GM18867 (cell line): Measurements from ENCODE around the gene MRC2.

Experiments used
- ATAC-seq: cut with Tn5 transposase; IDR thresholded peaks from one replicate; pipeline ENCODE4 v1.9.1; 2021; ENCODE audit warnings: mild to moderate bottlenecking, moderate library complexity; ENCODE audit not compliant: unreplicated experiment

MRC2 gene

GRCh38 chr17:62631086-62631935, 3.8 kb downstream of the MRC2 start:
- no peak for ATAC-seq

DNA sequence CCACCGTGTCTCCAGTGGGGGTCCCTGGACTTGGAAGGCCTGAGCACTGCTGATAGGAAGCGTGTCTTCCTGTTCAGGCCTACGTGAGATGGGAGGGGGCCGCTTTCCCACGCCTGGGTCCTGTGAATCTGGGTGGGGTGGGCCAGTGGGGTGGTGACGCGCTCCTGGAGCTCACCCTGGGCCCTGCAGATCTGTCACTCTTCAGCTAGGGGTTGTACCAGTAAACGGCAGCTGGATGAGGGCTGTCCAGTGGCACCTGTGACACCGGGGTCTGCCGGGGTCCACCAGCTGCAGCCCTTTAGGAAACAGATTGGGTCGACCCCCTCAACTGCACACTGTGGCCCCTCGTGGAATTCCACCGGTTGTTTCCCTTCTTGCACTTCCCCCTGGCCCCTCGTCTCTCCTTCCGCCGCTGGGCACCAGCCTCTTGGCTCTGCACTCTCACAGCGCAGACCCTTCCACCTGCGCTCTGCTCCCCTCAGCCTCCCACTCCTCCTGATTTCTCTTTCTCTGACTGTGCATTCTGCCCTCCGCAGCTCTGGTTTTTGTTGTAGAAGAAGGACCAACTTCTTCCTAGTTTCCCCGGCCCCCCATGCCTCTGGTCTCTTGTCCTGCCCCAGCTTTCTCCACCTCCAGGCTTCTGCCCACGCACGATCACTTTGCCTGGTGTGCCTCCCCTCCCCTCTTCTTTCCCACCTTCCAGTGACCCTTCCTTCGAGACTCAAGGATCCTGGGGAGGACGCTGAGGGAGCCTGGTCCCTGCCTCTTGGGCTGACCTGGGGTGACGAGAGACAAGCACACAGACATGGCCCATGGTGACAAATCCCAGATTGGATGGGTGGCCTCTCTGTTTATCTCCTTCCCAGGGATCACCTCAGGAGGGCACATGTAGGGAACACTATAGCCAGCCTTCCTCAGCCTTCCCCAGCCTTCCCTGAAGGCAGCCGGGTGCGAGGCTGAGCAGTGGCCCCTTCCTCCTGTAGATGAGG, 4.8 kb downstream of the MRC2 start:
- ATAC-seq, result no peak

DNA sequence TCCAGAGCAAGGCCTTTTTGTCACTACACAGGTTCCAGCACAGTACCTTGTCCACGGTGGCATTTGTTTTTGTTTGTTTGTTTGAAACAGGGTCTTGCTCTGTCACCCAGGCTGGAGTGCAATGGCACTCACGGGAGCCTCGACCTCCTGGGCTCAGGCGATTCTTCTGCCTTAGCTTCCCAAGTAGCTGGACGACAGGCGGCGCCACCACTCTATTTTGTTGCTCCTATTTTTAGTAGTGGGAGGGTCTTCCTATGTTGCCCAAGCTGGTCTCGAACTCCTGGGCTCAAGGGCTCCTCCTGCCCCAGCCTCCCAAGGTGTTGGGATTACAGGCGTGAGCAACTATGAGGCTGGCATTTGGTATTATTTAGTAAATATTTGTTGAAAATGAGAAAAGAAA, 10.3 kb downstream of the MRC2 start:
- ATAC-seq, result no peak

- no peak for ATAC-seq
These were observed 13.7 kb downstream of the MRC2 start for GRCh38 chr17:62641153-62641552.

GRCh38 chr17:62641951-62642350, 14.5 kb downstream of the MRC2 start:
- ATAC-seq, result no peak

- ATAC-seq, result no peak
These were observed 16.0 kb downstream of the MRC2 start for GRCh38 chr17:62643496-62643895.

DNA sequence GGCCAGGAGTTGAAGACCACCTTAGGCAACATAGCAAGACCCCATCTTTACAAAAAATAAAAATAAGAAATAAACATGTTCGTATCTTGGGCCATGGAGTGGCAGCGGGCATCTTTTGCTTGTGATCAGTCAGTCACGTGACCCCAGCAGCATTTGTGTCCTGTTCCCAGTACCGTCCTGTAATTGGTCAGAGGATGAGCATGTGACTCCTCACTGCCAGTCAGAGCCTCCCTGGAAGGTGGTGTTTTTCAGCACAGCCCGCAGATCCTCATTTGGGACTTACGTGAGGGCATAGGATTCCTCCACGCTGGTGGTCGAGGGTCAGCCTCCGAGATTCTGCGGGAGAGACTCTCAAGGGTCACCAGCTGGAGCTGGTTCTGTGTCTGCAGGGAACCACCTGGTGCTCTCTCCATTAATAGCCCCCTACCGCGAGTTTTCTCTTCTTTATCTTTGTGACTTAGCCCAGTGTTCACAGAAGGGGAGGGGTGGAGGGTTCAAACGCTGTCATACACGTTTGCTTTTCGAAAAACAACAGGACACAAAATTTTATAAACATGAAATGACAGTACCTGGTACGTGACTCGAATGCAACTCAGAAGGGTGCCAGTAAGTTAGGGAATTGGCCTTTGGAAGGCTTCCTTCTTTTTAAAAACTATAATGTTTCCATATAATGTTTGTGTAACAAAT, 17.2 kb downstream of the MRC2 start:
- no peak for ATAC-seq

DNA sequence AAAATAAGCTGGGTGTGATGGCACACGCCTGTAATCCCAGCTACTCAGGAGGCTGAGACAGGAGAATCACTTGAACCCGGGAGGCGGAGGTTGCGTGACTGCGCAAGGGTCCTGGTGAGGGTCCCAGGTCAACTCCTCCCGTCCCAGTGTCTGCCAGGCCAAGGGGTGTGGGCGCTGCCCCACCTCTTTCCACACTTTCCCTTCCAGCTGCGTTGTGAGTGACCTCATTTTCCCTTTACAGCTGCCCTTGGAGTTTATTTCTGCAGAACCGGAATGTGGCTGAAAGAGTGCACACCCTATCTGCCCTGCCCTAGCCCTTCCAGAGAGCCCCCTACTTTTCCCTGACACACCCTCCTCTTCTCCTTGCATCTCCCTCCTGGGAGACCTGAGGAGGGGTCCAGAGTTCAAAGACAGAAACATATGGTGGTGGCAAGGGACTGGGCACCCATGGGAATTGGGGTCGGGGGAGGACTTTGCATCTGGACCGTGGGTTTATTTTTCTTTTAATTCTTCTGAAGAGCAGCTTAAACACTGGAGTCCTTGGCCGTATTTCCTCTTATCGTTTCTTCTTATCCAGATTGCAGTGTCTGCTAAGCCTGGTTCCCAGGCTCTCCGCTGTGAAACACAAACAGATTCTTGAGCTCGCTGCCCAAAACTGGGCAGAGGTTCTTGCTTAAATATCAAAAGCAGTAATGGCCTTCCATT, 20.9 kb downstream of the MRC2 start:
- ATAC-seq, result no peak

DNA sequence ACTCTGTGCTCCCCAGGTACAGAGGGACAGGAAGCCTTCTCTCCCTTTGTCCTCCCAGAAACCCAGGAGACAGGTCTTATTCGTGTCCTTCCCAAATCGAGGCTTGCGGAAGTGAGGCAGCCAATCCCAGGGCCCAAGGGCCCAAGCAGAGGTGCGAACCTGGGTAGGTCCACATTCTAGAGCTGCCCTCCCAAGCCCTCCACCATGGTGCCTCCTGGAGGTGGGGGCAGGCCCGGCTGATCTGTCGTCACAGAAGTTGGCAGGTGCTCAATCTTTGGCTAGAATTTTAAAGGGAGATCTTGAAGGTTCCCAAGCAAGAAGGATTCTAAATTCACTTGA, 21.5 kb downstream of the MRC2 start:
- no peak for ATAC-seq

DNA sequence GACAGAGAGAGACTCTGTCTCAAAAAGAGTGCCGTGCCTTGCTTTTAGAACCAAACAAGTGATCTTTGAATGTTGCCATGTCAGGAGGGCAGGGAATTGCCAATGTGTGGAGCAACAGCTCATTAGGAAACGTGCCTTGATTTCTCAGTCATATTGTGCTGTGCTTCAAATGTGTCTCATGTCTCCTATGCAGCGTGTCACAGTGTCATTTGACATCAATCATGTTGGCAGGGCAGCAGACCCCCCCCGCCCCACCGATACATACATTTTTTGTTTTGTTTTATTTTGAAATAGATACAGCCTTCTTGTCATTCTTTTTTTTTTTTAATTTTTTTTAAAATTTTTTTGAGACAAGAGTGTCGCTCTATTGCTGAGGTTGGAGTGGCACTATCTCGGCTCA, 22.1 kb downstream of the MRC2 start:
- ATAC-seq, result no peak

GRCh38 chr17:62650587-62650986, 23.1 kb downstream of the MRC2 start:
- ATAC-seq, result no peak

DNA sequence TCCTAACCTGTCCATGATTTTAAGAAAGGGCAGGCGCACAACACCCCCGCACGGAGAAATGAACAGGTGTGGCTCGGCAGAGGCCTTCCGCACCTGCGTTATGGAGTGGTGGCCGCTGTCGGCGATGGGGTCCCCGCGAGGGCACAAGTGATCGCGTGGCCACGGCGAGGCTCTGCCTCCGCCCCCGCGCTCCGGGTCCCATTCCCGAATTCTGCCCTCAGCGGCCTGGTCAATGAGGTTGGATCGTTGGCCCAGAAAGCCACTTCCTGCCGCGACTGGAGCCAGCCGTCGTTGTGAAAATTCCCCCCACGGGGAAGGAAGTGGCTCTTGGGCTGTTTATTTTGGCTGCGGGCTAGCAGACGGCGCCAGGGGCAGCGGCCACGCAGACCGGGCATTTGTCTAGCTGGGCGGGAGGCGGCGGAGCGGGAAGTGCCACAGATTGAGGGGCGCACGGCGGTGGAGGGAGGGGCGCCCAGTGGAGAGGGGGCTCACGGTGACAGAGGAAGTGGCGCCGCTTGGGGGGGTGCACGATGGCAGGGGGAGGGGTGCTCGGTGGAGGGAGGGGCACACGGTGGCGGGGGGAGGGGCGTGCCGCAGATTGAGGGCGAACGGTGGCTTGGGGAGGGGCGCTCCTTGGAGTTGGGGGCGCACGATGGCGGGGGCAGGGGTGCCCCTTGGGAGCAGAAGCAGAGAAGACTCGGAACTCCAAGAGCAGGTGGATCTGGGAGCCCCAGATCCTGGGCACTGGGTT, 25.0 kb downstream of the MRC2 start:
- ATAC-seq, result no peak

DNA sequence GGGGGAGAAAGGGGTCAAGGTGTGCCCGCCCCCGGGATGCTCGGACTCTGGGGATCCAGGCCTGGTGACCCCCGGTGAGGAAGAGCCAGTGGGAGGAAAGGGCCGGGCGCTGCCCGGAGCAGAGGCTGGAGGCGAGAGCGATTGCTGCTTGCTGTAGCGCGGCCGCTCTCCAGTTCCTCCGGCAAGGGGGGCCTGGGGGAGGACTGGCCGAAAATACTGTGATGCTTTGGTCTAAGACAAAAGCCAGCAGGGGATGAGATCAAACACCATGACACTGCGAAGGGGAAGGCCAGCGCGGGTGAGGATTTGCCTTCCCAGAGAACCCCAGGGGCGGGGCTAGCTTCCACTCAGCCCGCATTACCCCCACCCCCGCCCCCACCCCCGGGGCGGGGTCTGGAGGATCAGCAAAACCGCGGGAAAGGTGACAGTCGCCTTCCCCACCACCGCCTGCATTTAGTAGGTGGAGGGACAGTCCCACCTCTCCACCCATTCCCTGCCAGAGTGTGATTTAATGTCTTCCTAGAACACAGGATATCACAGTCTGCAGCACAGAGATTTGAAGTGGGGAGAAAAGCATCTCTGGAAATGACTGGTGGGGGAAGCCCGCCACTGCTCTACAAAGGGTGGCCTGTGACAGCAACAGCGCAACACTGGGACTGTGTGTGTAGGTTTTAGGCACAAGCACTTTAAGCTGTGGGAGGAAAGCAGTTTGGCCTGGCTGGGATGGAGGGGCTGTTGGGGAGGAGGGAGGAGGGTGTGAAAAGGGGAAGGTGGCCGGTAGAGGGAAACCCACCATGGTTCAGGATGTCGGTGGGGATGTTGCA, 25.7 kb downstream of the MRC2 start:
- ATAC-seq, result peak; percentile 77

DNA sequence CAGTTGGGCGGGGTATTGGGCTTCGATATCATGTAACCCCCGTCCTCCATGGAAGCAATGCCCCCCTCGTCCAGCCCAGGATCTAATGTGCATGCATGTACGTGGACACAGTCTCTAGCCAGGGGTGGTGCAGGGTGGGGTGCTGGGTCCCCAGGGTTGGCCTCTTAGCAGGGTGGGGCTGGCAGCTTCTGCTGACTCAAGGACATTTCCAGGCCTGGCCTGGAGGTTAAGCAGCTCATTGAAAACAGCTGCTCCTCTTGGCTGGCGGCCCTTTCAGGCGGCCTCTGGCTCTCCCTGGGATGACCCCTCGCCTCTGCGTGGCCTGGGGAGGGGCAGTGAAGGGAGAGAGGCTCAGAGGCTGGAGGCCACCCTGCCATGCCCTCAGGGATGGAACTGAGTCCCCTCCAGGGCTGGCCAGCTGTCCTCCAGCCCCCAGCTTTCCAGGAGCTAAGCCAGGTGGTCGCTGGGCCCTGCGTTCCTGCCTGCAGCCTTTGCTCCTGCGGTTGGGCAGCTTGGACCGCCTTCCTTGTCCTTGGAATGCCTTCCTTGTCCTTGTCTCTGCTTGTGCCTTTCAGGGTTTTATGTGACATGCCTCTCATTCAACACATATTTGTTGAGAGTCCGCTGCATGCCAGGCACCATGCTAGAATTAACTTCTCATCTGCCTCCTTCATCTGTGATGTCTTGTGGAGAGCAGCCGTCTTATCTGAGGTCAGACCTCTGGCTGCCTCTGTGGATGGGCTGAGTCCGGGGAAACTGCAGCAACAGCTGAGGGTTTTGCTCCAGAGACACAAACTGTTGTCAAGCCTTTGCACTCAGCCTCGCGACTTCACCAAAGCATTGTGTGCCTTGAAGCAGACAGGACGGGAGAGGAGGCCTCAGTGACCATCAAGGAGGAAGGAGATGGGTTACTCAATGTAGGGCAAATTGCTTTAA, 26.6 kb downstream of the MRC2 start:
- no peak for ATAC-seq

DNA sequence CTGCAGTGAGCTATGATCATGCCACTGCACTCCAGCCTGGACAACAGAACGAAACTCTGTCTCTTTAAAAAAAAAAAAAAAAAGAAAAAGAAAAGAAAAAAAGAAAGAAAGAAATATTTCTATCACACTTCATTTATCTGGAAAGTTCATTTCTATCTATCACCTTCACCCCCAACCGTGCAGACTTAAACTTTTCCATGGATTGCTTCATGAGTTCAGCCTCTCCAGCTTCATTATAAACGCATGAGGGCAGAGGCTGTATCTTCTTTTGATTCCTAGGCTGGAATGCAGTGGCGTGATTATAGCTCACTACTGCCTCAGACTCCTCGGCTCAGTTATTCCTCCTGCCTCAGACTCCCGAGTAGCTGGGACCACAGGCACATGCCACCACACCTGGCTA, 28.2 kb downstream of the MRC2 start:
- no peak for ATAC-seq

DNA sequence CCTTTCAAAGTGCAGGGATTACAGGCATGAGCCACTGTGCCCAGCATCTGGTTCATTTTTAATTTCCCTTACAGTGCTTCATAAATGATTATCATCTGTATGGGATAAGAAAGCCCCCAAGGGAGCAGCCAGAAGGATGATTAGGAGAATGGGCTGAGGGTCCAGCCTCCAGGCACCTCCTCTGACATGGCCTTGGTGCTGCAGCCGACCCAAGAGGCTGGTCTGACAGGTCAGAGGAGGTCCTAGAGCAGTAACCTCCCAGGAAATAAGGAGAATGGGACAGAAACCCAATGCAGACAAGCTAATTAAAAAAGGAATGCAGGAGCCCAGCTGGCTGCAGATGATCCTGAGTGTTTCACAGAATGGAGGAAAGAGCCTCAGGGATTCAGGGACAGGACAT, 29.0 kb downstream of the MRC2 start:
- ATAC-seq, result no peak

- ATAC-seq, result no peak
These were observed 29.7 kb downstream of the MRC2 start for GRCh38 chr17:62657145-62657665.

DNA sequence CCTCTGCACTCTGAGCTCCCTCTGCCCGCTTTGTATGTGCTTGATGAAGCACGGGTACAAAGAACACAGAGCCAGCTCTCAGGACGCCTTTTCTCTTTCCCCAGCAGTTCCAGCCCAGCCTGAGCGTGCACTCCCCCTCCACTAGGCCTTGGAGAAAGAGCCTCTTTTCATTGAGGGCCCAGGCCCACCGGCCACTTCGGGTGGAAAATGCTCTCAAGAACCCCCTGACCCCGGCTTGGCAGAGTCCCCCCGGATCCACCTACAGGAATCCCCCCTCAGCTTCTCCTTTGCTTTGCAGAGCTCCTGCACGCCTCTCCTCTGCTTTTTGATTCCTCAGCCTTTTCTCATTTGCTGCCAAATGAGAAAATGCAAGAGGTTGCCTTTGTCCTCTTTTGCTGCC, 30.2 kb downstream of the MRC2 start:
- ATAC-seq, result no peak
